ENCODE results near the gene EFNA5.
A peak's percentile ranks its signal among the peaks of the same experiment; 100 is the strongest.

EFNA5 gene

DNA sequence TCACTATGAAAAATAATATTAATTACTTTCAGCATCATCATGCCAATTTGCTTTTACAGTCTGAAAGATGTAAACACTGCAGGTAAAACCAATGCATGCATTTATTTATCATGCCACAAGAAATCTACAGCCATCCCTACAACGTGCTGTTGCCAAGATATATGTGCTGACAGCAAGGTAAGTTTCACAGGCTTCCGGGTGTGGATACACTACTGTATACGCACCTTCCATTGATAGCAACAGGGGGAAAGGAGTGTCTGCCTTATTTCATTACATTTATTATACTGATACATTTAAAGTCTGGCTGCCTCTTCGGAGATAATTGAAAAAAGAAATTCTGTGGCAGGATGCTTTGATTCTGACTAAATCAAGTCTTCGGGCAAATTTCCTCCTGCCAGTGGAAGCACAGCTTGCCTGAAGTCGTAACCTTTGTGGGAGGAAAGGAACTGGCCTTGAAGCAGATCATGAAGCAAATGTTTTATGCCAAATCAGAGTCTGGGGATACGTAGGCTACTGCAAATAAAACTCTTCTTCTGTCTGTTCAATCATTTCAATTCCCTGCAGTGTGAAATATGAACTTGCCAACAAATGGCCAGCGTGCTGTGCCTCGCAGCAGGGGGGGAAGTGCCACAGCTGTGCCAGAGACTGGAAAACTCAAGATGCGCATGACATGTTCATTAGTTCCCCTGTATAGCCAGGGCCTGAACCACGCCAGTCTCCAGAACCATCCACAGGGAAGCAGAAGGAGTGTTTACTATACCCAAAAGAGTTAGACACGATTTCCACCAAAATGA, 268.1 kb downstream of the EFNA5 start (continued):
- TF ChIP-seq, protein P1, sequence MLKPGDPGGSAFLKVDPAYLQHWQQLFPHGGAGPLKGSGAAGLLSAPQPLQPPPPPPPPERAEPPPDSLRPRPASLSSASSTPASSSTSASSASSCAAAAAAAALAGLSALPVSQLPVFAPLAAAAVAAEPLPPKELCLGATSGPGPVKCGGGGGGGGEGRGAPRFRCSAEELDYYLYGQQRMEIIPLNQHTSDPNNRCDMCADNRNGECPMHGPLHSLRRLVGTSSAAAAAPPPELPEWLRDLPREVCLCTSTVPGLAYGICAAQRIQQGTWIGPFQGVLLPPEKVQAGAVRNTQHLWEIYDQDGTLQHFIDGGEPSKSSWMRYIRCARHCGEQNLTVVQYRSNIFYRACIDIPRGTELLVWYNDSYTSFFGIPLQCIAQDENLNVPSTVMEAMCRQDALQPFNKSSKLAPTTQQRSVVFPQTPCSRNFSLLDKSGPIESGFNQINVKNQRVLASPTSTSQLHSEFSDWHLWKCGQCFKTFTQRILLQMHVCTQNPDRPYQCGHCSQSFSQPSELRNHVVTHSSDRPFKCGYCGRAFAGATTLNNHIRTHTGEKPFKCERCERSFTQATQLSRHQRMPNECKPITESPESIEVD (tag by site-specific recombination; IDR thresholded peaks at IDR 0.05) = peak; percentile 92
- TF ChIP-seq ZBTB7A (tag by site-specific recombination; IDR thresholded peaks at IDR 0.05; ENCODE audit: low read depth) = no peak
- TF ChIP-seq KLF8 (tag by site-specific recombination; IDR thresholded peaks at IDR 0.05) = no peak; the same call in 1 of the 2 replicates
- TF ChIP-seq ZNF350 (tag by site-specific recombination; IDR thresholded peaks at IDR 0.05) = no peak
- no peak for TF ChIP-seq ZNF112 (tag by site-specific recombination; IDR thresholded peaks at IDR 0.05)
- TF ChIP-seq ZBTB8A (tag by site-specific recombination; IDR thresholded peaks at IDR 0.05) = peak; percentile 56
- TF ChIP-seq, protein P2, sequence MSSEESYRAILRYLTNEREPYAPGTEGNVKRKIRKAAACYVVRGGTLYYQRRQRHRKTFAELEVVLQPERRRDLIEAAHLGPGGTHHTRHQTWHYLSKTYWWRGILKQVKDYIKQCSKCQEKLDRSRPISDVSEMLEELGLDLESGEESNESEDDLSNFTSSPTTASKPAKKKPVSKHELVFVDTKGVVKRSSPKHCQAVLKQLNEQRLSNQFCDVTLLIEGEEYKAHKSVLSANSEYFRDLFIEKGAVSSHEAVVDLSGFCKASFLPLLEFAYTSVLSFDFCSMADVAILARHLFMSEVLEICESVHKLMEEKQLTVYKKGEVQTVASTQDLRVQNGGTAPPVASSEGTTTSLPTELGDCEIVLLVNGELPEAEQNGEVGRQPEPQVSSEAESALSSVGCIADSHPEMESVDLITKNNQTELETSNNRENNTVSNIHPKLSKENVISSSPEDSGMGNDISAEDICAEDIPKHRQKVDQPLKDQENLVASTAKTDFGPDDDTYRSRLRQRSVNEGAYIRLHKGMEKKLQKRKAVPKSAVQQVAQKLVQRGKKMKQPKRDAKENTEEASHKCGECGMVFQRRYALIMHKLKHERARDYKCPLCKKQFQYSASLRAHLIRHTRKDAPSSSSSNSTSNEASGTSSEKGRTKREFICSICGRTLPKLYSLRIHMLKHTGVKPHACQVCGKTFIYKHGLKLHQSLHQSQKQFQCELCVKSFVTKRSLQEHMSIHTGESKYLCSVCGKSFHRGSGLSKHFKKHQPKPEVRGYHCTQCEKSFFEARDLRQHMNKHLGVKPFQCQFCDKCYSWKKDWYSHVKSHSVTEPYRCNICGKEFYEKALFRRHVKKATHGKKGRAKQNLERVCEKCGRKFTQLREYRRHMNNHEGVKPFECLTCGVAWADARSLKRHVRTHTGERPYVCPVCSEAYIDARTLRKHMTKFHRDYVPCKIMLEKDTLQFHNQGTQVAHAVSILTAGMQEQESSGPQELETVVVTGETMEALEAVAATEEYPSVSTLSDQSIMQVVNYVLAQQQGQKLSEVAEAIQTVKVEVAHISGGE (tag by site-specific recombination; conservative IDR thresholded peaks at IDR 0.05; ENCODE audit: low read depth) = no peak
- TF ChIP-seq, protein P3, sequence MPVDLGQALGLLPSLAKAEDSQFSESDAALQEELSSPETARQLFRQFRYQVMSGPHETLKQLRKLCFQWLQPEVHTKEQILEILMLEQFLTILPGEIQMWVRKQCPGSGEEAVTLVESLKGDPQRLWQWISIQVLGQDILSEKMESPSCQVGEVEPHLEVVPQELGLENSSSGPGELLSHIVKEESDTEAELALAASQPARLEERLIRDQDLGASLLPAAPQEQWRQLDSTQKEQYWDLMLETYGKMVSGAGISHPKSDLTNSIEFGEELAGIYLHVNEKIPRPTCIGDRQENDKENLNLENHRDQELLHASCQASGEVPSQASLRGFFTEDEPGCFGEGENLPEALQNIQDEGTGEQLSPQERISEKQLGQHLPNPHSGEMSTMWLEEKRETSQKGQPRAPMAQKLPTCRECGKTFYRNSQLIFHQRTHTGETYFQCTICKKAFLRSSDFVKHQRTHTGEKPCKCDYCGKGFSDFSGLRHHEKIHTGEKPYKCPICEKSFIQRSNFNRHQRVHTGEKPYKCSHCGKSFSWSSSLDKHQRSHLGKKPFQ (tag by site-specific recombination; IDR thresholded peaks at IDR 0.05) = peak; percentile 59; the same call in 1 of the 2 replicates
- peak; percentile 59 for TF ChIP-seq ZNF501 (tag by site-specific recombination; IDR thresholded peaks at IDR 0.05)
- TF ChIP-seq ZXDB (tag by site-specific recombination; IDR thresholded peaks at IDR 0.05) = 0 out of 2 replicates have a peak, but pooled peaks have one; percentile 23
- TF ChIP-seq, protein P4, sequence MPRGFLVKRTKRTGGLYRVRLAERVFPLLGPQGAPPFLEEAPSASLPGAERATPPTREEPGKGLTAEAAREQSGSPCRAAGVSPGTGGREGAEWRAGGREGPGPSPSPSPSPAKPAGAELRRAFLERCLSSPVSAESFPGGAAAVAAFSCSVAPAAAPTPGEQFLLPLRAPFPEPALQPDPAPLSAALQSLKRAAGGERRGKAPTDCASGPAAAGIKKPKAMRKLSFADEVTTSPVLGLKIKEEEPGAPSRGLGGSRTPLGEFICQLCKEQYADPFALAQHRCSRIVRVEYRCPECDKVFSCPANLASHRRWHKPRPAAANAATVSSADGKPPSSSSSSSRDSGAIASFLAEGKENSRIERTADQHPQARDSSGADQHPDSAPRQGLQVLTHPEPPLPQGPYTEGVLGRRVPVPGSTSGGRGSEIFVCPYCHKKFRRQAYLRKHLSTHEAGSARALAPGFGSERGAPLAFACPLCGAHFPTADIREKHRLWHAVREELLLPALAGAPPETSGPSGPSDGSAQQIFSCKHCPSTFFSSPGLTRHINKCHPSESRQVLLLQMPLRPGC (tag by site-specific recombination; IDR thresholded peaks at IDR 0.05) = 0 out of 2 replicates have a peak, but pooled peaks have one; percentile 17
- TF ChIP-seq ZEB2 (tag by site-specific recombination; IDR thresholded peaks at IDR 0.05) = peak; percentile 74
- peak; percentile 42; the same call in 1 of the 2 replicates for TF ChIP-seq ZNF629 (tag by site-specific recombination; IDR thresholded peaks at IDR 0.05)
- TF ChIP-seq ZNF274 (IDR thresholded peaks at IDR 0.05; ENCODE audit: low read length) = no peak
- TF ChIP-seq ZNF274 (tag by site-specific recombination; IDR thresholded peaks at IDR 0.05; ENCODE audit: borderline replicate concordance) = no peak
- TF ChIP-seq ZNF623 (tag by site-specific recombination; IDR thresholded peaks at IDR 0.05) = no peak
- TF ChIP-seq SP7 (tag by site-specific recombination; IDR thresholded peaks at IDR 0.05) = peak; percentile 49; the same call in 1 of the 2 replicates
- peak; percentile 44; the same call in 1 of the 2 replicates for TF ChIP-seq ZNF366 (tag by site-specific recombination; conservative IDR thresholded peaks at IDR 0.05)
- TF ChIP-seq ZNF626 (tag by site-specific recombination; IDR thresholded peaks at IDR 0.05) = no peak
- TF ChIP-seq, protein P5, sequence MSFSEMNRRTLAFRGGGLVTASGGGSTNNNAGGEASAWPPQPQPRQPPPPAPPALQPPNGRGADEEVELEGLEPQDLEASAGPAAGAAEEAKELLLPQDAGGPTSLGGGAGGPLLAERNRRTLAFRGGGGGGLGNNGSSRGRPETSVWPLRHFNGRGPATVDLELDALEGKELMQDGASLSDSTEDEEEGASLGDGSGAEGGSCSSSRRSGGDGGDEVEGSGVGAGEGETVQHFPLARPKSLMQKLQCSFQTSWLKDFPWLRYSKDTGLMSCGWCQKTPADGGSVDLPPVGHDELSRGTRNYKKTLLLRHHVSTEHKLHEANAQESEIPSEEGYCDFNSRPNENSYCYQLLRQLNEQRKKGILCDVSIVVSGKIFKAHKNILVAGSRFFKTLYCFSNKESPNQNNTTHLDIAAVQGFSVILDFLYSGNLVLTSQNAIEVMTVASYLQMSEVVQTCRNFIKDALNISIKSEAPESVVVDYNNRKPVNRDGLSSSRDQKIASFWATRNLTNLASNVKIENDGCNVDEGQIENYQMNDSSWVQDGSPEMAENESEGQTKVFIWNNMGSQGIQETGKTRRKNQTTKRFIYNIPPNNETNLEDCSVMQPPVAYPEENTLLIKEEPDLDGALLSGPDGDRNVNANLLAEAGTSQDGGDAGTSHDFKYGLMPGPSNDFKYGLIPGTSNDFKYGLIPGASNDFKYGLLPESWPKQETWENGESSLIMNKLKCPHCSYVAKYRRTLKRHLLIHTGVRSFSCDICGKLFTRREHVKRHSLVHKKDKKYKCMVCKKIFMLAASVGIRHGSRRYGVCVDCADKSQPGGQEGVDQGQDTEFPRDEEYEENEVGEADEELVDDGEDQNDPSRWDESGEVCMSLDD (tag by site-specific recombination; IDR thresholded peaks at IDR 0.05) = no peak
- no peak for TF ChIP-seq ZNF747 (tag by site-specific recombination; IDR thresholded peaks at IDR 0.05)
- TF ChIP-seq, protein P6, sequence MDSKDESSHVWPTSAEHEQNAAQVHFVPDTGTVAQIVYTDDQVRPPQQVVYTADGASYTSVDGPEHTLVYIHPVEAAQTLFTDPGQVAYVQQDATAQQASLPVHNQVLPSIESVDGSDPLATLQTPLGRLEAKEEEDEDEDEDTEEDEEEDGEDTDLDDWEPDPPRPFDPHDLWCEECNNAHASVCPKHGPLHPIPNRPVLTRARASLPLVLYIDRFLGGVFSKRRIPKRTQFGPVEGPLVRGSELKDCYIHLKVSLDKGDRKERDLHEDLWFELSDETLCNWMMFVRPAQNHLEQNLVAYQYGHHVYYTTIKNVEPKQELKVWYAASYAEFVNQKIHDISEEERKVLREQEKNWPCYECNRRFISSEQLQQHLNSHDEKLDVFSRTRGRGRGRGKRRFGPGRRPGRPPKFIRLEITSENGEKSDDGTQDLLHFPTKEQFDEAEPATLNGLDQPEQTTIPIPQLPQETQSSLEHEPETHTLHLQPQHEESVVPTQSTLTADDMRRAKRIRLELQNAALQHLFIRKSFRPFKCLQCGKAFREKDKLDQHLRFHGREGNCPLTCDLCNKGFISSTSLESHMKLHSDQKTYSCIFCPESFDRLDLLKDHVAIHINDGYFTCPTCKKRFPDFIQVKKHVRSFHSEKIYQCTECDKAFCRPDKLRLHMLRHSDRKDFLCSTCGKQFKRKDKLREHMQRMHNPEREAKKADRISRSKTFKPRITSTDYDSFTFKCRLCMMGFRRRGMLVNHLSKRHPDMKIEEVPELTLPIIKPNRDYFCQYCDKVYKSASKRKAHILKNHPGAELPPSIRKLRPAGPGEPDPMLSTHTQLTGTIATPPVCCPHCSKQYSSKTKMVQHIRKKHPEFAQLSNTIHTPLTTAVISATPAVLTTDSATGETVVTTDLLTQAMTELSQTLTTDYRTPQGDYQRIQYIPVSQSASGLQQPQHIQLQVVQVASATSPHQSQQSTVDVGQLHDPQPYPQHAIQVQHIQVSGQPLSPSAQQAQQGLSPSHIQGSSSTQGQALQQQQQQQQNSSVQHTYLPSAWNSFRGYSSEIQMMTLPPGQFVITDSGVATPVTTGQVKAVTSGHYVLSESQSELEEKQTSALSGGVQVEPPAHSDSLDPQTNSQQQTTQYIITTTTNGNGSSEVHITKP (tag by site-specific recombination; IDR thresholded peaks at IDR 0.05) = peak; percentile 41
- TF ChIP-seq KLF10 (tag by site-specific recombination; IDR thresholded peaks at IDR 0.05) = no peak

Data from HEK293 (cell line).